OCI-LY1 (cell line): ENCODE results near the gene GIT2.

Experiments used
- CTCF ChIP-seq: fragments of 200-600 bp; sonication (generic), shearing (Covaris generic); IDR thresholded peaks from 2 replicates; pipeline ENCODE4 v1.5.1; 2017; ENCODE audit warnings: mild to moderate bottlenecking, antibody characterized with exemption, low read length, moderate library complexity, mixed read lengths
- EZH2 ChIP-seq: fragments of 200-600 bp; sonication (generic), shearing (Covaris generic); IDR thresholded peaks from 2 replicates; pipeline ENCODE4 v1.8.0; 2017; ENCODE audit warnings: borderline replicate concordance, mixed run types, mild to moderate bottlenecking, antibody characterized with exemption, low read length, moderate library complexity, mixed read lengths

DNA sequence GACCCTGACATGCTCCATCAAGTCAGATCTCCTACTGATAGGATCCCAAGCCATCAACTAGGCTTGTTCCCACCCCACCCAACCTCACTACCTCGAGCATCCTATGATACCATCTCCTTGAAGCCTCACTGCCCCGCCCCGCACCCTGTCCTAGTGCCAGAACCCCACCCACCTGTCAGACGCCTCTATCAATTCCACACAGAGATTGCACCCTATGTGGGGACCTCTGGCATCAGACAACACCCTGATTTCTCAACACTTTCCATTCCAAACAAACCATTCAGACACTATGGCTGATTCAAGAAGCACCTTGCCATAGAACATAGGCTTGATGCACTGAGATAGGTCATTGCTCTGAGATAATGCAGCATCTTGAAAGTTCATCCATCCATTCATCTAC is 112.7 kb downstream of the GIT2 start:
- TF ChIP-seq CTCF (no peak), EZH2 (no peak)
